Stimulated activated CD4-positive, alpha-beta T cell treated with anti-CD3 and anti-CD28 coated beads, Interleukin-2, amount 100 ng/mL, for 48 hours (primary cell): Measurements from ENCODE around the gene UST.
"Not testable (repeated sequence)": the region's sequence is repeated elsewhere in the genome, so short reads cannot be mapped to it uniquely, and the experiment has no call there.

Experiments
- DNase-seq, 2 donors: peaks; one replicate each; pipeline ENCODE4 v3.0.0-alpha.2; 2020

Gene UST

GRCh38 chr6:148983966-148984365, 237.1 kb downstream of the UST start:
- DNase-seq = no peak

GRCh38 chr6:148984531-148985056, 237.8 kb downstream of the UST start:
- DNase-seq = no peak

GRCh38 chr6:148985499-148985898, 238.7 kb downstream of the UST start:
- DNase-seq = no peak

- DNase-seq = no peak
Observed at GRCh38 chr6:148986608-148987007, 239.8 kb downstream of the UST start.

- no peak for DNase-seq
Observed at GRCh38 chr6:148987982-148988381, 241.2 kb downstream of the UST start.

GRCh38 chr6:148989585-148989984, 242.8 kb downstream of the UST start:
- no peak for DNase-seq

- DNase-seq = no peak
Observed at GRCh38 chr6:148990403-148990802, 243.6 kb downstream of the UST start.

- DNase-seq = no peak
Observed at GRCh38 chr6:148996815-148997214, 250.0 kb downstream of the UST start.

- DNase-seq = no peak
Observed at GRCh38 chr6:148997865-148998264, 251.0 kb downstream of the UST start.

- DNase-seq = no peak
Observed at GRCh38 chr6:148998704-148999103, 251.9 kb downstream of the UST start.

- DNase-seq = no peak
Observed at GRCh38 chr6:148999501-148999900, 252.7 kb downstream of the UST start.

- DNase-seq = no peak
Observed at GRCh38 chr6:148999929-149000468, 253.2 kb downstream of the UST start.

- no peak for DNase-seq
Observed at GRCh38 chr6:149001422-149001821, 254.6 kb downstream of the UST start.

GRCh38 chr6:149003560-149003959, 256.7 kb downstream of the UST start:
- no peak for DNase-seq

- DNase-seq = no peak
Observed at GRCh38 chr6:149004664-149005063, 257.8 kb downstream of the UST start.

GRCh38 chr6:149006236-149006635, 259.4 kb downstream of the UST start:
- DNase-seq = not testable (repeated sequence)

- DNase-seq = no peak
Observed at GRCh38 chr6:149006671-149007070, 259.8 kb downstream of the UST start.

GRCh38 chr6:149007846-149008245, 261.0 kb downstream of the UST start:
- no peak for DNase-seq

GRCh38 chr6:149008741-149009140, 261.9 kb downstream of the UST start:
- no peak for DNase-seq

GRCh38 chr6:149012040-149012545, 265.3 kb downstream of the UST start:
- no peak for DNase-seq

GRCh38 chr6:149013586-149014344, 266.9 kb downstream of the UST start:
- no peak for DNase-seq

GRCh38 chr6:149014631-149015534, 268.1 kb downstream of the UST start:
- DNase-seq = no peak
